ENCODE results near the gene DMTF1.
"Not testable (repeated sequence)": the region's sequence is repeated elsewhere in the genome, so short reads cannot be mapped to it uniquely, and the experiment has no call there.

DMTF1 gene

GRCh38 chr7:87152112-87152896, at the start of gene DMTF1:
TSS of gene DMTF1 (plus strand) at chr7:87152453. CDS start at chr7:87164942, 12,489 bp downstream.
- peak; percentile 95 for DNase-seq (ENCODE audit: low spot score)

DNA sequence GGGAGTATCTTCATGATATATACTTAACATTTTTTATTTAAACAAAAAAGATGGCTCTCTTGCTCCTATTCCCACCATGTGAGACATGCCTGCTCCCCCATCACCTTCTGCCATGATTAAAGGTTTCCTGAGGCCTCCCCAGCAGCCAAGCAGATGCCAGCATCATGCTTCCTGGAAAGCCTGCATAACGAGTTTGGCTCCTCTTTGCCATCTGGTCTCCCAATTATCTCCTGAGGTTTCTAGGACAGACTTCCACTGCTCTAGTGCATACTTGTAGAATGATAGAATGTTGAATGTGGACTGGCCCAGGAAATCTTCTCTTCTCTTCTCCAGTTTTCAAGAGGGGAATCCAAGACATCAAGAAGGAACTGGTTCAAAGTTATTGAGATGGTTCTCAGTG, 46.9 kb upstream of the DMTF1 start:
- no peak for DNase-seq (ENCODE audit: low spot score)

- no peak for DNase-seq (ENCODE audit: low spot score)
Observed at GRCh38 chr7:87106974-87107612, 45.2 kb upstream of the DMTF1 start.

DNA sequence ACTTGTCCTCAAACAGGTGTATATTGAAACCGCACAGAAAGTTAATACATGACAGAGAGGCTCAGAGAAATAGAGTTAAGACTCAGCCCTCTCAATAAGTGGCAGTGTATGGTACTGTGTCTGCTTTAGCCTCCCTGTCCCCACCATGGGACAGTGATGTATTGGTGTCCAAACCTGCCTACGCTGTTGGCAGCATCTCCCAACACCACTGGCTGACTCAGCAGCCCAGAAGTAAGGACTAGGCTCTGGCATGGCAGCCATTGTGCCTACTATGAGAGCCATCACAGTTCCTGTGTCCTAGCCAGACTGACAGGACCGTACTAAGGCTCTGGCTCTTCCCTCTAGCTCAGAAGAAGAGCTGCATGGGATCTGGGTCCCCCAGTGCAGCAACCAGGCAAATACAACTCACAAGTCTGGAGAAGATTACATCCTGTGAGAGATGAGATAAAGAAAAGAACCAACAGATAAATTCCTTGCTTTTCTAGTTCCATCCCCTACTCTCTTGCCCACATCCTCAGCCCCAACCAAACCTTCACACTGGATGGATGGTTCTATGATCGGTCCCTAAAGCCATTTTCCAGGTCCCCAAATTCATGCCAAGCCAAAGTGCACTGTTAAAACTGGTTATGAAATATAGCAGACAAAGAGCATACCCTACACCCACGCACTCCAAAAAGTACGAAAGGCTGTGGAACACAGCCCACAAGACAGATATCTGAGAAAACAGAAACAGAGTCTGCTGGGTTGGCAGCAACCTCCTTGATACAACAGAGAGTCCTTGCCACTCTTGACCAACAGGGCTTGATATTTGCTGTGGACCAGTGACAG, 44.1 kb upstream of the DMTF1 start:
- no peak for DNase-seq (ENCODE audit: low spot score)

GRCh38 chr7:87110778-87111177, 41.5 kb upstream of the DMTF1 start:
- DNase-seq (ENCODE audit: low spot score) = peak; percentile 6

DNA sequence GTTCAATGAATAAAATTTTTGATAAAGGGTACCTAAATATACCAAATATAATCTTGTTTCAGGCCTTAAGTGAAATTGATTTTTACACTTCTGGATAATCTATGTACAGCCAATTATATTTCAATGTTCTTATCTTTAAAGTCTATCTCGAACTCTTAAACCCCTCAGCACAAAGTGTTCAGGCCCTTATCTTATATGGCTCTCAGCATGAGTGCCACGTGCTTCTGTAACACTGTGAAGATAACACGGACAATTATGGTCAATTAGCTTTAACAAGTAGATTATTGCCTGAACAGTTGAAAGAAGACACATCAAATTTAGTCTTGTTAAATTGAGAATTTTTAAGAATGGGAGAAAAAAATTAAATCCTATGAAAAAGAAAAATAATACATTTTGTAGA, 40.4 kb upstream of the DMTF1 start:
- no peak for DNase-seq (ENCODE audit: low spot score)

- no peak for DNase-seq (ENCODE audit: low spot score)
Observed at GRCh38 chr7:87113077-87113476, 39.2 kb upstream of the DMTF1 start.

GRCh38 chr7:87113904-87114303, 38.3 kb upstream of the DMTF1 start:
- DNase-seq (ENCODE audit: low spot score) = not testable (repeated sequence)

DNA sequence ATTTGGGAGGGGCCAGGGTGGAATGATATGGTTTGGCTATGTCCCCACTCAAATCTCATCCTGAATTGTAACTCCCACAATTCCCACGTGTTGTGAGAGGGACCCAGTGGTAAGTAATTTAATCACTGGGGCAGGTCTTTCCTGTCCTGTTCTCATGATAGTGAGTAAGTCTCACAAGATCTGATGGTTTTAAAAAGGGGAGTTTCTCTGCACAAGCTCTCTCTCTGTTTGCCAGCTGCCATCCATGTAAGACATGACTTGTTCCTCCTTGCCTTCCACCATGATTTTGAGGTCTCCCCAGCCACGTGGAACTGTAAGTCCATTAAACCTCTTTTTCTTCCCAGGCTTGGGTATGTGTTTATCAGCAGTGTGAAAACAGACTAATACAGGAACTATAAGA, 36.5 kb upstream of the DMTF1 start:
- not testable (repeated sequence) for DNase-seq (ENCODE audit: low spot score)

- no peak for DNase-seq (ENCODE audit: low spot score)
Observed at GRCh38 chr7:87116315-87116714, 35.9 kb upstream of the DMTF1 start.

- DNase-seq (ENCODE audit: low spot score) = no peak
Observed at GRCh38 chr7:87119581-87119980, 32.7 kb upstream of the DMTF1 start.

- DNase-seq (ENCODE audit: low spot score) = no peak
Observed at GRCh38 chr7:87123105-87123504, 29.1 kb upstream of the DMTF1 start.

GRCh38 chr7:87127019-87127418, 25.2 kb upstream of the DMTF1 start:
- no peak for DNase-seq (ENCODE audit: low spot score)

DNA sequence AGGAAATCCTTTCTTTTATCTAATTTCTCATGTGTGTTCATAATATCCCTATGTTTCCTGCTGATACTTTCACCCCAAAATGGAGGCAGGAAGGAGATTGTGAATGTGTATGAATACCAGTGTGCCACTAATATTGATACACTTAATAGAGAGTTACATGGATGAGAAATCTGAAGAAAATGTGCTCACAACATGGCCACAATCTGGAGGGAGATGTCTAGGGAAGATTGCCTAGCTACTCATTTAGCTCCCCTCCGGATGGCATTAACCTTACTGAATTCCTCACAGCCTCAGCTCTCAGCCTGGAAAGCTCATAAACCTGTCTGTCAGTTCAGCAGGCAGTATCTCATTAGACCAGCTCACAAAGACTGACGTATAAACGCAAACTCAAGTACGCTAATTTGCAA, 23.4 kb upstream of the DMTF1 start:
- DNase-seq (ENCODE audit: low spot score) = no peak

DNA sequence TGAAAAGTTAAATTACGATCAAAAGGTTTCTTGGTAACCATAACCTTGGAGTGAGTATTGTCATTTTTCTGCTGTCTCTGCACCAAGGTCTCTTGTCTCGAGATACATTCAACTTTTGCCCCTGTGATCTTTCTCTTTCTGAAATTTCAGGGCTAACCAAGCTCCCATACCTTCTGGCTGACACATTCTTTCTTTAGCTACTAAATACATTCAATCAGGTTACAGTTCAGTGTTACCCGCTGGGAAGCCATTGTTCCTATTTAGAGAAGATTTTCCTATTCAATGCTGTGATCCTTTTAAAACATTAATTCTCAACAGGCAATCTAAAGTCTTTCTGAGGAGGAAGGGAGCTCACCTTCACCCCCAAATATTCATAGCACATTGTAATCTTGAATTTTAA, 22.9 kb upstream of the DMTF1 start:
- no peak for DNase-seq (ENCODE audit: low spot score)

- DNase-seq (ENCODE audit: low spot score) = no peak
Observed at GRCh38 chr7:87129848-87130247, 22.4 kb upstream of the DMTF1 start.

DNA sequence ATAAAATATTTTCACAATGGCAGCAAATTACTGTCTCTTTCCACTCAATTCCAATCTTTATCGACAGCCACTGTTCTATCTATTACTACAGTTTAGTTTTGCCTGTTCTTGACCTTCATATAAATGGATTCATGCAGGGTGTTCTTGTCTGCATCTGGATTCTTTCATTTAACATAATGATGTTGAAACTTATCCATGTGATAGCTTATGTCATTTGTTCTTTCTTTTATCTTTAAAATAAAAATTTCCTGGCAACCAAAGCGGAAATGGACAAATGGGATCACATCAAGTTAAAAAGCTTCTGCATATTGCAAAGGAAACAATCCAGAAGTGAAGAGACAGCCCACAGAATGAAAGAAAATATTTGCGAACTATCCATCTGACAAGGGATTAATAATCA, 20.5 kb upstream of the DMTF1 start:
- DNase-seq (ENCODE audit: low spot score) = no peak

GRCh38 chr7:87137271-87137670, 15.0 kb upstream of the DMTF1 start:
- DNase-seq (ENCODE audit: low spot score) = no peak

- DNase-seq (ENCODE audit: low spot score) = no peak
Observed at GRCh38 chr7:87139514-87139913, 12.7 kb upstream of the DMTF1 start.

GRCh38 chr7:87140271-87140748, 11.9 kb upstream of the DMTF1 start:
- DNase-seq (ENCODE audit: low spot score) = no peak

GRCh38 chr7:87144173-87144657, 8.0 kb upstream of the DMTF1 start:
- DNase-seq (ENCODE audit: low spot score) = no peak

- no peak for DNase-seq (ENCODE audit: low spot score)
Observed at GRCh38 chr7:87146740-87147386, 5.4 kb upstream of the DMTF1 start.
